Measurements from ENCODE around the gene PCLAF. TPM values are rescaled to one million over a fixed set of nuclear protein-coding genes. Genes with fewer than 3 reads are reported as not detected.

The PCLAF gene
- total and polyA plus RNA-seq, 2 of the 8 experiments (the other 6 are each of a cell fraction or from before 2014, with no cell fraction given), result 76.2 to 124 TPM

DNA sequence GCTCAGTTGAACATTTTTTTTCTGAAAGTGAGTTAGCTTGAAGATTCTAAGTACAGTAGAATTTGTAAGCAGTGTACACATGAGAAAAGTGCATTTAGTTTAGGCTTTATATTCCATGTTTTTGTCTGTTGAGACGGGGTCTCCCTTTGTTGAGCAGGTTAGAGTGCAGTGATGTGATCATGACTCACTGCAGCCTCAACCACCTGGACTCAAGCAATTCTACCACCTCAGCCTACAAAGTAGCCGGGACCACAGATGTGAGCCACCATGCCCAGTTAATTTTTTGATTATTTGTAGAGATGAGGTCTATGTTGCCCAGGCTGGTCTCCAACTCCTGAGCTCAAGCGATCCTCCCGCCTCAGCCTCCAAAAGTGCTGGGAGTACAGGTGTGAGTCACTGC lies 20.0 kb downstream of the PCLAF start (continued):
- TF ChIP-seq KDM5A (IDR thresholded peaks at IDR 0.05; ENCODE audit: low read length) (no peak), SUZ12 (IDR thresholded peaks at IDR 0.05; ENCODE audit: low read length) (no peak), ASH2L (IDR thresholded peaks at IDR 0.05; ENCODE audit: low read length) (no peak), YY1 (IDR thresholded peaks at IDR 0.05; ENCODE audit: low read depth, low read length) (no peak)

Data from H1 (cell line).